Fibroblast of skin of abdomen (primary cell): ENCODE results near the gene SGSM2.
A peak's percentile ranks its signal among the peaks of the same experiment; 100 is the strongest.

Source experiments
- DNase-seq: peaks from one replicate; pipeline ENCODE4 v3.0.0-alpha.2; 2013

SGSM2 gene

DNA sequence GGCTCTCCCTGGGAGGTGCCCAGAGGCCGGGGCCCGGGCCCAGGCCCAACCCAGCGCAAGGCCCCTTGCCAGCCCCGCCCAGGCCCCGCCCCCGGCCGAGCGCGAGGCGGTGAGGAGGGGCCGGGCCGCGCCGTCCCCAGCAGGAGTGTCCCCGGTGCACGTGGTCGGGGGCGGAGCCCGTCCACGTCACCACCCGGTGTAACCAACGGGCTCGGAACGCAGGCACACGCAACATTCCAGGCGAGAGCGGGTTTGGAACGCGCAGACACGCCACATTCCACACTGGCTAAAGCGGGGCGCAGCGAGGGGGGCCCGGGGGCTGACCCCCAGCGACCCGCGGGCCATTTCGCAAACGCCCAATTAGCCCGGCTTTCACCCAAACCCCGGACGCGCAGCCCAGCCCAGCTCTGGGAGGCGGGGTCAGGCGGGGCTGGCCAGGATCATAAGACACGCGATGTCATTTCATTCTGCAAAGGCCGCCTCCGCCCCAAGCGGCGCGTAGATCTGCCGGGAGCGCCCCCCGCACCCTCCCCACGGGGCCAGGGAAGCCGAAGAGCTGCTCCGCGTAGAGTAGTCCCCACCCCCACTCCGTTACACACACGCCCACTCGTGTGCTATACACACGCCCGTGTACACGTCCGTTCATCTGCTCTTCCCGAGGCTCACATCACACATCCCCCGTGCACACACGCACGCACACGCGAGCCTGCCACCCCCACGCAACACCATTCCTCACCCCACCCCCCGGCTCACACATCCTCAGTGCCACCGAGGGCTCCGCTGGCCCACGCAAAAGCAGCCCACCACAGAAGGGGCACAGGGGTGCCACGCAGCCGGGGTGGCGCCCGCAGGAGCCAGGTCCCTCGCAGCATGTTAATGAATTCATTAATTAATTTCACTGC, 62.5 kb downstream of the SGSM2 start:
- DNase-seq = peak; percentile 97

DNA sequence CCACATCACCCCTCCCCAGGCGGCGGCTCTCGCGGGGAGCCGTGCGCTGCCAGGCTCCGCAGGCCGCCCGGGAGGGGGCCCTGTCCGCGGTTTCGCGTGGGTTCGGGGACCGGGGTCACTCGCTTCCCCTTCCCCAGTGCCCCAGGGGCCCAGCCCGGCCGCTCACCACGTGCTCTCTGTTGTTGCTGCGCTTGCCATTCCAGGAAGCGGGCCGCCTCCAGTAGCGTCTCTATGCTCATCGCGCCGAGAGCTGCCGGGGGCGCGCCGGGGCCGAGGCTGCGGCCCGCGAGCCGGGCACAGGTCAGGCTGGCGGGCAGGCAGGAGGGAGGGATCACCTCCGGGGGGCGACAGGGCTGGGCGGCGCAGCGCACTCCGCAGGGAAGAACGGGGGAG, 63.2 kb downstream of the SGSM2 start:
- DNase-seq = peak; percentile 34

DNA sequence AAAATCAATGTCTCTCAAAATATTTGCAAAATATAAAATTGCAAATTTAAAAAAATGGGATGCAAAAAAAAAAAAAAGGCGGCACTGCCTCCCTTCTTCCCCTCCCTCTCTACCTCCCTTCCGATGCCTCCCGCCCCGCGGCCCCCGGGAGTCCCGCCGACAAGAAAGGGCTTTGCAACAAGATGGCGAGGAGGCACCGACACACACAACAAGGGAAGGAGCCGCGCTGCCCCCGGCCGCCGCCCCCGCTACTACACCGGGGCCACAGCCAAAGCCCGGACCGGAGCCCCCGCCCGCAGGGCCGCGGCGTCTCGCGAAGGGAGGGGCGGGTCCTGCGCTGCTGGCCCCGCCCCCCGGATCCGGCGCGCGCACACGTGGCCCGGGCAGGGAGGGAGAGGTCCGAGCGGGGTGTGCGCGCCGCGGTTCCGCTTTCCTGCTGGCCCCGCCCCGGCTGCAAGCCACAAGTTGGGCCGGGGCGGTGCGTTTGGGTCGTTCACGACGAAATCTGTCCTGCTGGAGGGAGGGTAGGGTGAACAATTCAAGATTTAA, 63.6 kb downstream of the SGSM2 start, which contains the start of gene MNT:
Gene MNT (minus strand): TSS at position 184 of the 549 bp plus-strand sequence. CDS start 348 bp downstream, outside the sequence.
- DNase-seq = peak; percentile 97

DNA sequence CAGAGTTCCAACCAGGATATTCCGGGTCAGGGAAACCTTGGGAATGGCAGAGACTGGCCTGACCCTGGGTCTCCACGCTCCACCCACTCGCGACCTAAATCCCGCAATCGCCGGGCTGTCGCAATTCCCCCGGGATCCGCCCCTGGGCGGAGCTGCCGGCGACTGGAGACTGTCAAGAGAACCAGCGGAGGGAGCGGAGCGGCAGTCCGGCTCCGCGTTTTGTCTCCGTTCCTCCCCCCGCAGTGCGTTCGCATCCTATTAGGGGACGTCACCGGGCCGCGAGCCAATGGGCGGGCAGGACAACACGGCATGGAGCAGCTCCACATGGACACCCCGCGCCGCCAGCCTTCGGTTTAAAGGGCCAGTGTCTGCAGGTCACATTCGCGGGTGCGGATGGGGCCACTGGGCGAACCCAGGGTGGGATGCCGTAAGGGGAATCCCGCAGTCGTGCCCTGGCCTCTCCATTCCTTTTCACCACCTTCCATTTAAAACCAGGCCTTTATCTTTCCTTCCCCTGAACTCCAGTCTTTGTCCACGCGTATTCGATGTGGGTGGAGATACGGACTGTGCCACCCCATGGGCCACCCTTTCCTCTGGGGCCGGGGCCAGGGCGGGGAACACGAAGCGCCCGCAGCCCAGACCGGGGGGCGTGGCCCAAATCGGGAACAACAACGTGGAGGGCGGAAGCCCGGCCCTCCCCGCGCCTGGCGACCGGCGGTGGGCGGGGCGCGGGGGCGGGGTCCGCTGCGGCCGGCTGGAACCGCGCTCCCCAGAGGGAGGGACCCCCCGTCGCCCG, 64.3 kb downstream of the SGSM2 start:
- peak; percentile 100 for DNase-seq

DNA sequence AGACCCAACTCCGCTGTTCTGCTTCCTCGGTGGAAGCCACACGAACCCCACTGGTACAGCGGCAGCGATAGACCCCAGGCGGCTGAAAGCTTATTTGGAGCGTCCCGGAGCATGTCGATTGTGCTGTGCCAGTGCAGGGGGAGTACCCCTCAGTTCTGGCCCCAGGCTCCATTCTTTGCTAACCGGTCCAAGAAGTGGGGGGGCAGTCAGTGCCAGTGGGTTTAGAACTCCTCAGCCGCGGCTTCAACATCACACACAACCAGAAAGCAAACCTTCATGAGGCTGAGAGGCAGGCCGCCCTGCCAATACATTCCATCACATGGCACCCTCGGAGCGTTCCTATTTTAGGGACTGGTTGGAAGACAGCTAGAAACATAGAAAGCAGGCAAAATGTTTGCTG, 65.2 kb downstream of the SGSM2 start:
- DNase-seq = no peak

DNA sequence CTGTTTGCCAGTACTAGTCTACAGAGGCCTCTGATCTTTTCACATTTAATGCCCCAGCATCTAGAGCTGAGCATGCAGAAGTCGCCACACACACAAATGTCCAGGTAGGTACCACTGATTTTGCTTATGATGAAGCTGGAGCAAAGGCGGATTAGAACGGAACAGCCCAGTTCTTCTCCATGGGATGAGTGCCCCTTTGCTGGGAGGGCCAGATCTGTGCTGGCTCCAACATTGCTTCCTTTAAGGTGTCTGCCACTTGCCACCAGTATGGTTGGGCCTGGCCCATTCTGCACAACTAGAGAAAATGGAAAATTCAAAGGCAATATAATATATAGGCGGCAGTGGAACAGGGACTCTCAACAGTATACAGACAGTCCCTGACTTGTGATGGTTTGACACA, 65.7 kb downstream of the SGSM2 start:
- no peak for DNase-seq

DNA sequence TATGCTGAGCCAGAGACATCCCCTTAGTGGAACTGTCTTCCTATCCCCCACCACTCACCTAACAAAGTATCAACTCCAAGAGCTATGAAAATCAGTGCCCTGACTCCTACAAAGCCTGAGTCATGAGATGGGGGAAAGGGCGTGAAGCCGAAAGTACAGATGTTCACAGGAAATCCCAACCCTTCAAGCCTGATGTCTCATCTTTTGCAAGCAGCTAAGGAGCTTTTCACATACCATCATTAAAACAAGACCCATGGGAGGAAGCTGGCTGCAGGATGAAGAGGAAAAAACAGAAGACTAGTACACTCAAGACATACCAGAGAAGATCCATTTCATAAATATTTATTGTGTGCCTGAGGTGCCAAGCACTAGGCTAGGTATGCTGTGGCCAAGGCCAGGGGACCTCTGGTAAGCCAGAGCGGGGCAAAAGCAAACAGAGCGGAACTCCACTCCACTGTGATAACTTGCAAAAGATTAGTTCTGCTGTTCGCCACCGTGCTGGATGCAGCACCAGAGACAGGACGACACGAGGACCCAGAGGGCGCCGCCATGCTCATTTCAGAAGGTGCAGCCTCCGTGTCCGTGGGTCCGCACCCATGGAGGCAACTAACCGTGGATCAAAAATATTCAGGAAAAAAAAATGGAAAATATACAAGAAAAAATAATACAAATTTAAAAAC, 68.1 kb downstream of the SGSM2 start:
- DNase-seq = peak; percentile 89

DNA sequence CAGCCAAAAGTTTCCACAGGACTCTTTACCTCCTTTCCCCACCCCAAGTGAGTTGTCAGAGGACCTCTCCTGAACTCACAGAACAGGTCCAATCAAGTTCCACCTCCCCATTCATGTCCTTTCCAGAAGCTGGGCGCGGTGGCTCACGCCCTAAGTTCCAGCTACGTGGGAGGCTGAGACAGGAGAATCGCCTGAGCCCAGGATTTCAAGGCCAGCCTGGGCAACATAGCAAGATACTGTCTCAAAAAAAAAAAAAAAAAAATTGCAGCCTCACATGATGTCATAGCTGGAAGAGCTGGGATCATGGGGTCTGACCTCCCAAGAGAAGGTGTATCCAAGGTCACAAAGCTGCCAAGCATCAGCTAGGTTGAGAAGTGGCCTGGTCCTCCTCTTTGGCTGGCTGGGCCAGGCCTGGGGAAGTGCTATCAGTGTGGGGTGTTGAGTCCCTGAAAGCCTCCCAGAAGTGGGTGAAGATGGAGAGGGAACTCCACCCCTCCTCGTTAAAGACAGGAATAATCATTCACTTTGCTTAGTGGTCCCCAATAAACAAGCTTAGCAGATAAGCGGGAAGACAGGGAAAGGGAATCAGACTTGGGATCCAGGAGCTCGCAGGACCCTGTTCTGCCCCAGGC, 69.1 kb downstream of the SGSM2 start:
- DNase-seq = no peak

DNA sequence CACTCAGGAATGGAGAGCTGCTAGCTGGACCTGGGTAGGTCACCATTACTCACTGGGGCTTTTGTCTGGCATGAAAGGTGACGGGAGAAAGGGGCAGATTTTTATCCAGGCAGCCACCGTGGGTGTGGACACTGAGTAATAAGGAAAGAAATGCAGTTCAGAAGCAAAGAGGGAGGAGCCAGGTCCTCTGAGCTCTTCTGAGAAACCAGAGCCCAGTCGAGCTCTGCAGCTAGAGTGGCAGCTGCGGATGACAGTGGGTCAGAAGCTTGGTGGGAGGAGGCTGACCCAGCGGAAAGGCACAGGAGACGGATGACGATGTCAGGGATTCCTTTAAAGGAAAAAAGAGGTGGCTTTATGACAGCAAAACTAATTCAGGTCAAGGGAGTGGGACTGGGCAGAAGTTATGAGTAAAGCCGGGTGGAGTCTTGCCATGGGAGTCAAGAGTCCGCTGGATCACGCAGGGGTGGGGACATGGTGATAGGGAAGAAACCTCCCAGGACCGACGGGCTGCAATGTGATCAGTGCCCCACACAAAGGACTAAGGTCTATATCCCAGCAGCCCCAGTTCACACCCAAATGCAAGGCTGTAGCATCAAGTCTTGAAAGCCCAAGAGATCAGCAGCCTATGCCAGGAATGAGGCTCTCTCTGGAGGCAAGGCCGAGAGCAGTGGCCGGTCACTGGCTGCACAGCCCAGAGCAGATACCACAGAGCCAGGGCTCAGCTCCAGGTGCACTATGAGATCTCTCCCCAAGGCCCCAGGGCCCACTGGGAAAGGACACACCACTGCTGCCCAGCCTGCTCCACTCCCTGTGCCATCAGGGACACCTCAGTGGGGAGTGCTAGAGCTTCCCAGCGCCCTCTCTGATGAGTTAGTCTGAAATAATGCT, 69.8 kb downstream of the SGSM2 start:
- DNase-seq = peak; percentile 78

DNA sequence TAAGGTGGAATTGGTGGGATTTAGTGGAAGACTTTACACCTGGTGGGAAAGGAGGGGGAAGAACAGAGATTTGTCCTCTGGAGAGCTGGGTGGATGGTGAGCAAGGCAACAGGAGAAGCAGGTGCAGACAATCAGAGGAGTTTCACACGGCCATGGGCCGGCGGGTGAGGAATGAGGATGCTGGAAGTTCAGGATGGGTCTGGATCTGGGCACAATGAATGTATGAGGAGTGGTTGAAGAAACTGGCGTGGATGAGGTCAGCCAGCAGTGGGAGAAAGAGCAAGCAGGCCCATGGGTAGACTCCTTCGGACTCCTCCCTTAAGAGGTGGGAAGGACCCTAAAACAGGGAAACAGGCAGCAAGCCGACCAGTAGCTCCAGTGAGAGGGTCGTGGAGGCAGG, 73.7 kb downstream of the SGSM2 start:
- no peak for DNase-seq

DNA sequence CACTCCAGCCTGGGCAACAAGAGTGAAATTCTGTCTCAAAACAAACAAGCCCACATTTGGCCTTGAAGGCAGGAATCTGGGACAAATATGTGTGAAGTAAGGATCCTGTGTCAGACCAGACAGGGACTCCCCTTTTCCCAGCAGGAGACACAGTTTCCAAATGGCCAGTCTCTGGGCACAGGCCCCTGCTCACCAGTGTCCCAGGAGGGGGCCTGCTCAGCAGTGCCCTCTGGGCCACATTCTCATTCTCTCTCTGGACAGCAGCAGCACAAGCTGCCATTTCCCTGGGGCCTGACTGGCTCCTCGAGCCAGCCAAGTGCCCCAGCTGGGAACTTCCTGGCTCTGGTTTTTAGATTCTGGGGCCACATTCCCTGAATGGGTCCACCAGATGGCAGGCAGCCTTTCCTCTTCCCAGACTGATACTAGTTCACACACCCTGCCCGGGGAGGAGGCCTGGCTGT, 75.3 kb downstream of the SGSM2 start:
- DNase-seq = no peak

DNA sequence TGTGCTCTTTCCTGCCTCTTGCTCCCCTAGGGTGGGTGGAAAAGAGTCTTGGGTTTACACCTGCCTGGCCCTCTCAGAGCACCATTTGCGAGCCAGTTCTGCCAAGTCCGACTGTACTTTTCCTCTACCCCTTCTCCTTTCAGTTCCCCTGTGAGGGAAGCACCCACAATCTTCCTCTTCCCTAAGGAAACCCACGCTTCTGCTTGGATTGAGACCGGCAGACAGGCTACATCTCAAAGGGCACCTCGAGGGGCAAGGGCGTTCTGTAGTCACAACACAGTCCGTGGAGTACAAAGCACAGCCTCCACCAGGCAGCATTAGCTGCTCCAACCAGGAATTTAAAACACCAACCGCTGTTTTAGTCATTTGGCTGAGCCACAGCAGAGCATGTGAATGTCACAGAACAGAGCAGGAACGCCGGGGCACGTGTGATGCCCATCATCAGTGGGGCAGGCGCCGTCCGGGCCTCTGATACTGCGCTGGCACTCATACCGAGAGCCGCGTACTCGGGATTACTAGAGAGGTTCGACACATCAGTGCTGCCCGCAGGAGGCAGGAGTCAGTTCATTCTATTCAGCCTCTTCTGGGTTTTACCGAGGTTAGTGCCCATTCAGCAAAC, 77.3 kb downstream of the SGSM2 start:
- DNase-seq = no peak

DNA sequence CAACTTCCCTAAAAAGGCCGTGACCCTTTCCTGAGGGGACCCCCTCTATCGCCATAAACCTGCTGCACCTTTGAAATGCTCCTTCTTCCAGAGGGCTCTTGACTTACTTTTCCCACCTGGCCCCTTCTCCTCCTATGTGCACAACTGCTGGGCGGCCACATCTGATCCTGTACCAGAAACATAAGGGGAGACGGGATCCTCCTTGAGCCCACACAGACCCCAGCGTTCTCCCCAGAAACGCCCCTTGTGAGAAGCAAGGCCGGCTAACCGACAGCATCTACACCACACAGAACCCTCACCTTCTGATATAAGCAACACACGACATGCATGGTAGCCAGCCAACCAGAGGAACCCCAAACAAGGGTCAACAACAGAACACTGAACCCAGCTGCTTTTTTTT, 77.8 kb downstream of the SGSM2 start:
- no peak for DNase-seq

DNA sequence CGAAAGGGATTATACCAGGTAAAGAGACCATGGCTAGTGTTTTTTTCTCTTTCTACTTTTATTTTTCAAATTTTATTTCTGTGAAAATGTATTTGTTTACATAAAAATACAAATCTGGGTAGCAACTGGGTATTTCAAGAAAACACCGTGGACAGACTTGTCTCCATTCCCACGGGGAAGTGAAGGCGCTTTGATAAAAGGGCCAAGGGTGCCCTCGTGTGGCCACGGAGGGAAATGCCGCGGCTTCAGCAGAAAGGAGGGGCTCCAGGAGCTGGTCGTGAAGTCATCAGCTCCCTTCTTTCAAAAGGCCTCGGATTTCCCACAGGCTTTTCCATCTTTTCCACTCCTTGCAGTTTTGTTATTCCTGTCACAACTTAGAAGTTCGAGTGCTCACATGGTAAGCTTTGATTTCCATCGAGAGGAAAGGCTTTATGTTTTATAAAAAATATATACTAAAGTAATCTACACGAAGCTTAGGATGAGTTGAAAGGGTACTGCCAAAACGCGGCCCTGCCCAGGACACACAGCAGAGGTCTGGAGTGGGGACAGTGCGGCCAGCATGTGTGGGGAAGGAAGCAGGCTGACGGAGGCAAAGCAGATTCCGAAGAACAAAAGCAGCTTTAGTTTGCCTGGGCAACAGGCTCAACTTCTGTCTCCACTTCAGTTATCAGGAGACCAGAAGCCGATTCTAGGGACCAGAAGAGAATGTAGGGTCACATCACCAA, 78.9 kb downstream of the SGSM2 start:
- DNase-seq = peak; percentile 79

DNA sequence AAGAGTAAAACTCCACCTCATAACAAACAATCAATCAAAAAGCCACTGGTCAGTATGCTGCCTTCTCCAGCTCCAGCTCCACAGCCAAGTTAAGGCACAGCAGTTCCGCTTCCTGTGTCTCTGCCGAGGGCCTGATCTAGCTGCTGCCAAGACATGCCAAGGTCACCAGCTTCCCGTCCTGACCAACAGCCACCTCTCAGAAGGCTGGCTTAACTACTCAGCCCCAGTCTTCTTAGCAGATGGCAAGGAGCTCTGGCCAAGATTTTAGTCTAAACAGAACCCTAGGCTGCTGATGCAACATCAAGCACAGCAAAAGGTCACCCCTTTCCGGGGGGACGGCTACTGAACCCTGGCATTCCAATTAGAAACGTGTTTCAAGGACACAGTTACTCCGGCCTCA, 81.3 kb downstream of the SGSM2 start:
- DNase-seq = no peak

DNA sequence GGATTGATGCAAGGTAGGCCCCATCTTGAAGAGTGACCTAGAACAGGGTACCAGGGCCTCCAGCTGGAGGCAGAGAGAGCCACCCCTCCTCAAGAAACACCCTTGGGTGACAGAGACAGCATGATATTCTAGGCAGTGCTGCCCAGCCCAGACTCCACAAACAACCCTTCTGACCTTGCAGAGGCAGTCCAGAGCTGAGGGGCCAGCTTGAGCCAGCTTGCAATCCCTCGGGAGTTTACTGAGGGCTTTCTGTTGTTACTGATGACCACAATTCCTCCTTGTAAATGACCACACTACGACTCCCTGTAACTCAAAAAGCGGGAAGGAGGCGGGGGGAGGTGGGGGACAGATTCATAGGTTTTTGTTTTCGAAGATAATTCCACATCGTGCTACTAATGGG, 82.2 kb downstream of the SGSM2 start:
- DNase-seq = no peak

DNA sequence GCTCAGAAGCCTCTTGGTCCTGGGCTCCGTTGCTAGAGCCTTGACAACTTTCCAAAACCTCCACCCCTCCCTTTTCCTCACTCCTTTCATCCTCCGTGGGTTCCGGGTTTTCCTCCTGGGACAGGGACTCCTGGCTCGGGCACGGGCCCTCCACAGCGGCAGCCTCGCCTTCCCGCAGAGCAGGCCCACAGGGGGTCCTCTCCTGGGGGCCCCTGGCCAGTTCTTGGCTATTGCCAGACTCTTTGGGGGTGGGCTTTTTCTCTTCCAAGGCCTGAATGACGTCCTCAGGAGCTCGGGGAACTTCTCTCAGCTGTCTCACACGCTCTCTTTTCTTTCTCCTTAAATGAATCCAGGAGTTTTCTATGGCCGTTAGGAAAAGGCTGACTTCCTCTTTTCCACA, 82.9 kb downstream of the SGSM2 start:
- DNase-seq = no peak

DNA sequence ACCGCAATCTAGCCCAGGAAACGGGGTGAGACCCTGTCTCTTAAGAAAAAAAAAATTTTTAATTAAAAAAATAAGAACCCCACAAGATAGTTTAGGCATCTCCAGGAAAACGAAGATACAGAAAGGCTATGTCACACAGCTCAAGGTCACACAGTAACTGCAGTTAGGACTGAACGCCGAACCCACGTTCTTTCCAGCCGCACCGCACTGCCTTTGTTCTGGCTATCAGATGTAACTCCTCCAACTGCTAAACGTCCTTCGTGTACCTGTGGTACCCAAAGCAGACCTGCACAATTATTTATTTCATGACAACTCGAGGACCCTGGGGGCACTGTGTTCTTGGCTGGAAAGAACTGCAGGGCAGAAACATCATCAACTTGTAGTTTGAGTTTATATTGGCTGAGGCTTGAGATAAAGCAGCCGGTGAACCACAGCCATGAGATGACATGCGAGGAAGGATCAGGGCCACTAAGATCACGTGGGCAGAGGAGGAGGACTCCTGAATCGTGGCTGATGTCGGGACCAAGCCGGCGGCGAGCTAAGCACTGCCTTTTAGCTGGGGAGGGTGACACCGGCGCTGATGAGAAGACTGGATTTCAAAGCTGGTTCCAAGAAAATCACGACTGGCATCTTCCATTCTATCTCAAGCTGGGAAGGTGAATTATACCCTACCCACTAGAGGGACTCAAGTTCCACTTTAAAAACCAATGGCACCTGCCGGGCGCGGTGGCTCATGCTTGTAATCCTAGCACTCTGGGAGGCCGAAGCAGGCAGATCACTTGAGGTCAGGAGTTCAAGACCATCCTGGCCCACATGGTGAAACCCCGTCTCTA, 84.2 kb downstream of the SGSM2 start:
- no peak for DNase-seq

DNA sequence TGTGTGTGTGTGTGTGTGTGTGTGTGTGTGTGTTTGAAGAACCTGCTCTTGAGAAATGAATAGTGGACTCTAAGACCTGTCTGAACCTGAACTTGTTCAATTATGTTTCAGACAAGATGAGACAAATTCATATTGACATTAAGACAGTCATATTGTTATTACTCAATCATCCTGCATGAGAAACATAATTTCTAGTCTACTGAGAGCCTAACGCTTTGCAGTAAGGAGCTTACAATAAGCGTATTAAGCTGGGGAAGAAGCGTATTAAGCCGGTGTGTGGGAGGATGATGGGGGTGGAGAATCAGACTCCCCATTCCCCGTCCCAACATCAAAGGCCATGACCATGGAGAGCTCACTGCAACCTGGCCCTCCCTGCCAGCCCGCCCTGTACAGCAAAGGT, 86.0 kb downstream of the SGSM2 start:
- DNase-seq = no peak
